GDM1 (cell line): ENCODE data around the gene ITGB8.

ENCODE experiments used
- DNase-seq: peaks from one replicate; lab custom pipeline; 2025; lab: John Stamatoyannopoulos, UW

ITGB8 gene

DNA sequence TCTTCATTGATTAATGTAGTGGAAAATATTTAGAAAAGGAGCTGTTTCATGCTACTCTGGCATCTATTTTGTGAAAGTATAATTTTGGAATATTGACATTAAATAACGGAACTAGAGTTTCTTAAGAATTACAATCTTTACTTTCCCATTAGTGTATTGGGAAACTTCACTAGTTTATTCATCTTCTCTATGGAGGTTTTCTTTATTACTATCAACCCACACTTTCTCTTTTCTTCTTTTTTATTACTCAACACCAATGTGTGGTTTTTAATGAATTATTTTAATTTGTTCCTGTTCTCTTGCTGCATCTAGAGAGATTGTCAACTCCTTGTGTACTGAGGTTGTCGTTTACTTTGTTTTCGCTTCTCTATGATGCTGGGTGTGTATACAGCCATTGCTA is 20.4 kb upstream of the ITGB8 start:
- no peak for DNase-seq

DNA sequence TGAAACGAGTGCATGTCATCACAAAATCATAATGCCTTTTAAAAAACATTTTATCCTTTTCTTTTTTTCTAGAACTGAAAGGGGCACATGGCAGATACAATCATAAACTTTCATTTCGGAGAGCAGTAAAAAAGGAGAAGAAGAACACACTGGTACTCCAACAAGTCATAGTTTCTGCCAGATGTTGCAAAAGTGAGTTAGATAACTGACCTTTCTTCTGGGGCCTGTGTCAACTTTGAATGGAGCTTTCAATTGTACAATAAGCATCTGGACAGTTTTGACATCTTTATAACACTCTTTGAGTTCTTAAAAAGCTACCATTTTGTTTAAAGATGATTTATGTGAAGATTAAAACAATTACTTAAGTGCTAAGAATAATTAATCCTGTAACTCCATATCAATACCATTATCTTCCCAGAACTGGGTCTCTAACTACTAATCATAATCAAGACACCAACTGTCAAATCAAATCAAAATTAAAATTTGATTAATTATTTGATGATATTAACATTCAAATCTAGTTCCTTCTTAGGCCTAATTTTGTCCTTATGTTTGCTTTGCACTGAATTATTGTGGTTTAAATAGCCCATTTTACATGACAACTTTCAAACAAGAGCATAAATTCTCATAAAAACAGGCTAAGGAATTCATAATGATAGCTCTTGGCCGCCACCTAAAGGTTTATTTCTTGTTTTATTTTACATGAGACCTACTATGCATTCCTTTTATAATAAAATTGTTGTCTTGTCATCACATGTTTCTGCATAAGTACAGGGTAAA is 19.5 kb upstream of the ITGB8 start:
- no peak for DNase-seq

DNA sequence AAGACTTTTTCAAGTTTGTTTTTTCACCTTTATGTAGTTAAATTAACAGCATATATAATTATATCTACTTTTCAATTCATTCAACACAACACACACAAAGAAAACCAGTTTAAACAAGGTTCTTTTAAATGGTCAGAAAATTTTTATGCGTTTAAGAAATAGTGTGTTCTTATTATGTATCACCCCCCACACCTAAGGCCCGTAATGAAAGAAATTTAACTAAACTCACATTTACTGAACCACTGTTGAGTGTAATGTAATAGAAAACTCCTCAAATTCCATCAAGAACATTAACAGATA is 19.0 kb upstream of the ITGB8 start:
- DNase-seq: no peak

DNA sequence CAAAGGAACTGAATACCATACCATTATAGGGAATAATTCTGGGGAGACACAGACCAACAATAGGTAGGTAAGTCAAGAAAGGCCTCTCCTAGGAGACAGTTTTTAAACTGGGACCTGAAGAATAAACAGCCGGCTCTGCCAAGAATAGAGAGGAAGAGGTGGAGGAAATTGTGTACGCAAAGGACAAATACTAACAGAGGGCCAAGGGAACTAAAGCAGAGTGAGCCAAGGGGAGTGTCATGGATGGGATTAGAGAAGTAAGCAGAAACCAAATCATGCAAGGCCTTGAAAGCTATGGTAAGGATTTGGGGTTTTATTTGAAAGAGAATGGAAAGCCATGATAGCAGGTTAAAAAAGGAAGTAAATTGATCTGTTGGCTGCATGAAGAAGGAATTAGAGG is 18.1 kb upstream of the ITGB8 start:
- DNase-seq: no peak

DNA sequence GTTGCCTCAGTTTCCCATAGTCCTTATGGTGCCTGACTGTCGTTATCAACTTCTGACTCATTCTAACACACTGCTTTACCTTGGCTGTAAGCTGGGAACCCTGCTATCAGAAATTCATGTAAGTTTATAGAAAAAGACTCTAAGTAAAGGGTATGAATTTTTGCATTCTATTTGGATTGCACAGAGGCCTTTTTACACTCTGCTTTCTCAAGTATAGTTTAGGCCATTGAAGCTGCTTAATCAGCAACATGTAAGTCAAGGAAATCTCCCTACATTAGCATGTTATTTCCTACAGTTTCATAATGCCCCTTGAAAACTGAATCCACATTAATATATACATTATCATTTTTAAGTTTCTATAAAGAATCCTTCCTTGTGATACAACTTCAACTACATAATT is 17.1 kb upstream of the ITGB8 start:
- no peak for DNase-seq

DNA sequence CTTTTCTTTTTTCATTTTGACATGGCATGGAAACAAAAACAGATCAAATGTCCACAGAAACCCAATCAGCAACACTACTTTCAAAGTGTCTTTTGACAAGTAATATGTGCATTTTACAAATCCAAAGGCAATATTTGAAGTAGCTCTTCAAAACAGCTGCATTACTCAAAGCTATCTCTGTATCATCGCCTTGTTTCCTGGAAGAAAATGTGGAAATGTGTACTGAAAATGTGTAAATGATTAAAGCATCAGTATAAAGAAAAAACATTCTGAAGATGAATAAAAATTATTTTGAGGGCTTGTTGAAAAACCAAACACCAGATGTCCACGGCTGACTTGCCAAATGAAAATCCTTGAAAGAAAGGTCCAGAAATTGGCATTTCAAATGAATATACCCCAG is 16.5 kb upstream of the ITGB8 start:
- no peak for DNase-seq

DNA sequence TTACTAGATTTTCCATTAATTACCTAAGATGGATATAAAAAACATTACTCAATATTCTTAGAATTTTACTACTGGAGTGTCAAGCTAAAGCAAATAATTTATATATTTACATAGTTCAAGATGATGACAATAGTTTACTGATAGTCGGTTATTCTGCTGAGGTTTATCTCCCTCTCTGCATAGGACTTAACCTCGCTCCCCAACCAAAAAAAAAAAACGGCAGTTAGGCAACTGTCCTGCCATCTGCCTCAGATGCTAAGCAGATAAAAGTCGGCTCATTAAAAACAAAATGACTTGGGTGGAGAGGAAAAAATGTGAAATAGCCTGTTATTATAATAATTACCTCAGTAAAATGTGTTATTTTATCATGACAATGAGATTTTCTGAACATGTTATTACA is 14.0 kb upstream of the ITGB8 start:
- no peak for DNase-seq

DNA sequence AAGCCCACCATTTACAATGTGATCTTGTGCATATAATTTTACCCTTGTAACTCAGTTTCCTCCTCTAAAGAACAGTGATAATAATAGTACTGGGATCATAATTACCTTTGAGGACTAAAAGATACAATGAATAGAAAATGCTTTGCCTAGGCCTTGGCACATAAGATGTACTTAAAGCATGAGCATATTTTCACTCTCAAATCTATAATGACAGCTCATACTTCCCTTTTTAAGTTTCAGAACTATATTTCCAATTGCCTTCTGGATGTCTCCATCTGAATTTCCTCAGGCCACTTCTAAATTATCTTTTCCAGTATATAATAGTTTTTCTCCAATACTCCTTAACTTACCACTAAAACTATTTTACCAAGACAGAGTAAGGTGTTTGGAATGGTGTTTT is 13.3 kb upstream of the ITGB8 start:
- no peak for DNase-seq

DNA sequence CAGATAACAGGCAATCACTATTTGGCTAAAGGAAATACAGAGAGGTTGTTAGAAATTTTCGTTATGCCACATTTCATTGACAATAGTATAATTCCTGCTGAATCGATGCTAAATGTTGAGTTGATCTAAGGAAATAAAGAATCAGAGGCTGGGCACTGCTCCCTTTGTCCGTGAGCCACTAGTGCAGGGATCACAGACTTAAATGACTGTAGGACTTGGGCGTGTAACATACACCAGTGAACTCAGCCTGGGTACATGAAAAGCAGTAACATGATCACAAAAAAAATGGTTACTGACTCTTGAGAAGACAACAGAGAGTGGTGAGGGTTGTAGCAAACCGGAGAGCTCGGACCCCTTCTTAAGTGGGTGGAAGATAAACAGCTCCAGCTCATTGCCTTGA is 11.8 kb upstream of the ITGB8 start:
- DNase-seq: no peak

DNA sequence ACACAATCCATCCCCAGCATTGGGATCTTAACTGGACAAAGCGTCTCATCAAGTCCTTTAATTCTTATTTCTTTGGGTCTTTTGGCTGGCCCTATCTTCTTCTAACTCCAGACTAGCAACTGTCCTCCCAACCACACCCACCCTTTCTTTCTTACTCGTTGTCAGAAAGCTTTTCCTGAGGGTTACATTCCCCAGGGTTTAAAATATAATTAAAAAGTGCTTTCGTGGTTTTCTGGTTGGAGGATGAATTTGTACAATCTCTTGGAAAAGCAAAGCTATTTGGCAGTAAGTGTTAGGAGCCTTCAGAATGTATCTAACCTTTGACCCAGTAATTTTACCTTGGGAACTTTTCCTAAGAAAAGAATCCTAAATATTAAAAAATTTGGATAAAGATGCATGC is 10.4 kb upstream of the ITGB8 start:
- no peak for DNase-seq

DNA sequence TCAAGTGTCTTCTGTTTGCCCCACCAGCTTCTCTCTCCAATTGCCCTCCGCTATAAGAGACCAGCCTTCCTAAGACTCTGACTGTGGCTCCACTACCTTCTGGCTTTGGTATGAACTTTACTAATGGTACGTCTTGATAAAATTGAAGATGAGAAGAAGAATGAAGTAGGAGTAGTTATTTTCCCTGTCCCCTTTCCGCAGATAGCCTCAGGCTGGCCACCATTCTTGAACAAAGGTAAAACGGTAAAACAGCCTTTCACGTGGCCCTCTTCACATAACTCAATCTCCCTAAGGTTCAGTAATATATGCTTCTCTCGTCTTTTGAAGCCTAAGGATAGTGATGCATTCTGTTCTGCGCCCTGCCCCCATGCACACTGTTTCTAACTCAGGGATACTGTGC is 9.9 kb upstream of the ITGB8 start:
- no peak for DNase-seq

DNA sequence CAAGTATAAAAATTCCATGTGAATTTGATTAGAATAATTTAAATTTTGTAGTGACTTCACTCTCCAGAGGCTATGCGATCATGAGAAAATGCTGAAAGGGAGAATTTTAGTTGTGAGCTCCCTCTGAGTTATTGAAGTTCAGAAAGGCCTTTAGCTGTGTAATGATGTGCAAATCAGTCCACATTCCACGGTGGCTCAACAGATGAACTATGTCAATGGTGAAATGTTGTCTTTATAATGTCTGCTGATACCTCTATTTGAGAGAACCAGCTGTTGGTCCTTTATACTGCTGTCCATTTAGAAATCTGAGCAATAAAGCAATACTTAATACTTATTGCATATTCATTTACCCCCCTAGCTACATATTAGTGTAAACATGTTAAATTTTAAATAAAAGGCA is 7.1 kb upstream of the ITGB8 start:
- no peak for DNase-seq

DNA sequence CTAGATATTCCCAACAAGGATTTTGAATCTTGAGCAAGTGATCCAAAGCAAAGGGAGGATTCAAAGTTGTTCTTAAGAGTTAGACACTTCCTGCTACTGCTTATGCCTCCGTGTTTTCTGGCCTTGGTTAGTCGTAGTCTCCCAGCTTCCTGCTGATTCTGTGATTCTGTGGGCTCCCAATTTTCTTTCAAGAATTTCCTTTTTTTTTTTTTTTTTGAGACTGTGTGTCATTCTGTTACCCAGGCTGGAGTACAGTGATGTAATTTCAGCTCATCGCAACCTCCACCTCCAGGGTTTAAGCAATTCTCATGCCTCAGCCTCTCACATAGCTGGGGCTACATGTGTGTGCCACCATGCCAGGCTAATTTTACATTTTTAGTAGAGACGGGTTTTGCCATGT is 4.4 kb upstream of the ITGB8 start:
- no peak for DNase-seq

DNA sequence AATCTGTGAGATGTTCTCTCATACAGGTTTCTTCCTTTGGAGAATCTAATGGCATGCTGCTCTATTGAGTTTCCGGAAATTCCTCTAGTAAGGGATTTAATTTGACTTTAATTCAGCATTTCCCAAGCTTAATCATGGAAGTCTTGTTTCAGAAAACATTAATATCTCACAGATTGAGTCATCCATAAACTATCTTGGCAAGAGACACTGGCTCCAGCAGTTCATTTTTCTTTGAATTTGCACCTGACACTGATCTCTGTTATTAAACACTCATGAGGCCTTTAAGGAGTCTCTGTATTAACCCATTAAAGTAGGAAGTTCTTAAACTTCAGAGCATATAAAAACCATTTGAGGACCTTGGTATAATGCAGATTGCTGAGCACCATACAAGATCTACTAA is 3.6 kb upstream of the ITGB8 start:
- no peak for DNase-seq

DNA sequence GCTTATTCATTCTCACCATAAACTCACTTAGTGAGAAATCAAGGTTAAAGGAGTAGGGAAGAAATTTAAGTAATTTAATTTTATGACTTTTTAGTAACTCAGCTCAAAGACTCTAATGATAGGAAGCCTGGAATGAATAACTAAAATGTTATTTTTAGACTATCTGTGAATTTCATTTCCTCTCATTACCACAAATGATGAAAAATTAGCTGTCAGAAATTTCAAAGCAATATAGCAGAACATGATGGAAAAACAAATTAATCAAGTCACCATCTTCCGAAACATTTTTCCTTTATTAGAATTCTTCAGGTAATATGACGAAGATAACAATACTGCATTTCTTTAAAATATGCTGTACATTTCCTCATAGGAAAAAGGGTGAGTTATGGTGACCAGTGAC is 2.7 kb upstream of the ITGB8 start:
- no peak for DNase-seq

DNA sequence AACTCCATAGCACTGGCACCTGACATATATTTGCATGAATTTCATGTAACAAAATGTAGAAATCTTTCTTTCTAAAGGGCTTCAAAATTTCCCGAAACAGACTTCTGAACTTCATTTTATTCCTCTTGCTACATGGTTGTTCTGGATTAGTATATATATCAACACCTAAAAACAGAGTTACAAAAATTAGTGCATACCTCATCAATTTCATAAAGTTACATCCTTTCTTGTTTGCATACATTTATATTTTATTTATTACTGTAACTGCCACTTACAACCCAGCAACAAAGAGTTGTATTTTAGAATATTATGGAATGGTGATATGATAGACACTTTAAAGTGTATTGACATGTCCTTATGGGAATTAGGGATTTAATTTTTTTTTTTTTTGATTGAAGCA is 2.0 kb upstream of the ITGB8 start:
- no peak for DNase-seq

DNA sequence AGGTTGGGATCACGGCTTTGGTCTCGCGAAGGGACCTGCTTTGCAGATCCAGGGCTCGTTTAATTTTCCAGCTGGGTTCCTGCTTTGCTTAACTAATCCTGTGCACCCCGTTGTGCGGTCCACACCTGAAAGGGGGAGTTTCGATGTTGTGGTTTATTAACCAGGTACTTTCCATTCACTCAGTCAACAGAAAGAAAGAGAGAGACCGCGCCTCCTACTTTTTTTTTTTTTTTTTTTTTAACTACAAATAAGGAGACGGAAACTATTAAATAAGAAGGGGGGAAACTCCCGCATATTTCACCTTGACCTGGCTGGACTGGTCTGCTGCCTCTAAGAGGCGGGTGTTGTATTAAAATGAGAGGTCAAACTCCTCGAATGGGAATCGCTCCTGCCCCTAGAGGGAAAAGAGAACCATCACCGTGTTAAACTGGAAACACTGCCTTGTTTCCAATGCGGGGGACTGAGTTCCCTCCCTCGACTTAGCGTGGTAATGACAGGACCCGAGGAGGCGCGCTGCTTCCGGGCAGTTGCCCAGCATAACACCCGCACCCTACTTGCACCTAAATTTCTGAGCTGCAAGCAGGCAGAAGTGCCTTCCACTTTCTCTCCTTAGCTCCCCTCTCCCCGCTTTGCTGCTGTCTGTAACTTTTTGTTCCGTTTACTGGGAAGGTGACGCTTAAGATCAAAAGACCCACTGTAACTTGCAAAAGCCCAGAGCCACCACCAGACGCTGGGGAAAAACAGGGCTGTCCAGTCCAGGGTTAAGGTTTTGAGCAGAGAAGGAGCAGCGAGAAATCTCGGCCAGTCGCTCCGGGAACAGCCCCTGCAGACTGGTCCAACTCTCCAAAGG is 1.1 kb upstream of the ITGB8 start:
- no peak for DNase-seq

DNA sequence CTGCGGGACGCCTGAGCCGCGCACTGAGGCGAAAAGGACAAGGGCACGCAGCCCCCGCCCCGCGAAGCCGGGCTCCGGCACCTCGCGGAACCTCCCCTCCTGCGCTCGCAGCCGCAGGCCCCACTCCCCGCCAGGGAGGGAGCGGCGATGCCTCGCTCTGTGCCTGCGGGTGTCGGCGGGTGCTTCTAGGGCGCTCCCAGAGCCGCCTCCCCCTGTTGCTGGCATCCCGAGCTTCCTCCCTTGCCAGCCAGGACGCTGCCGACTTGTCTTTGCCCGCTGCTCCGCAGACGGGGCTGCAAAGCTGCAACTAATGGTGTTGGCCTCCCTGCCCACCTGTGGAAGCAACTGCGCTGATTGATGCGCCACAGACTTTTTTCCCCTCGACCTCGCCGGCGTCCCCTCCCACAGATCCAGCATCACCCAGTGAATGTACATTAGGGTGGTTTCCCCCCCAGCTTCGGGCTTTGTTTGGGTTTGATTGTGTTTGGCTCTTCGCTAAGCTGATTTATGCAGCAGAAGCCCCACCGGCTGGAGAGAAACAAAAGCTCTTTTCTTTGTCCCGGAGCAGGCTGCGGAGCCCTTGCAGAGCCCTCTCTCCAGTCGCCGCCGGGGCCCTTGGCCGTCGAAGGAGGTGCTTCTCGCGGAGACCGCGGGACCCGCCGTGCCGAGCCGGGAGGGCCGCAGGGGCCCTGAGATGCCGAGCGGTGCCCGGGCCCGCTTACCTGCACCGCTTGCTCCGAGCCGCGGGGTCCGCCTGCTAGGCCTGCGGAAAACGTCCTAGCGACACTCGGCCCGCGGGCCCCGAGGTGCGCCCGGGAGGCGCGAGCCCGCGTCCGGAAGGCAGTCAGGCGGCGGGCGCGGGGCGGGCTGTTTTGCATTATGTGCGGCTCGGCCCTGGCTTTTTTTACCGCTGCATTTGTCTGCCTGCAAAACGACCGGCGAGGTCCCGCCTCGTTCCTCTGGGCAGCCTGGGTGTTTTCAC is 519 bp downstream of the ITGB8 start:
- DNase-seq: no peak

DNA sequence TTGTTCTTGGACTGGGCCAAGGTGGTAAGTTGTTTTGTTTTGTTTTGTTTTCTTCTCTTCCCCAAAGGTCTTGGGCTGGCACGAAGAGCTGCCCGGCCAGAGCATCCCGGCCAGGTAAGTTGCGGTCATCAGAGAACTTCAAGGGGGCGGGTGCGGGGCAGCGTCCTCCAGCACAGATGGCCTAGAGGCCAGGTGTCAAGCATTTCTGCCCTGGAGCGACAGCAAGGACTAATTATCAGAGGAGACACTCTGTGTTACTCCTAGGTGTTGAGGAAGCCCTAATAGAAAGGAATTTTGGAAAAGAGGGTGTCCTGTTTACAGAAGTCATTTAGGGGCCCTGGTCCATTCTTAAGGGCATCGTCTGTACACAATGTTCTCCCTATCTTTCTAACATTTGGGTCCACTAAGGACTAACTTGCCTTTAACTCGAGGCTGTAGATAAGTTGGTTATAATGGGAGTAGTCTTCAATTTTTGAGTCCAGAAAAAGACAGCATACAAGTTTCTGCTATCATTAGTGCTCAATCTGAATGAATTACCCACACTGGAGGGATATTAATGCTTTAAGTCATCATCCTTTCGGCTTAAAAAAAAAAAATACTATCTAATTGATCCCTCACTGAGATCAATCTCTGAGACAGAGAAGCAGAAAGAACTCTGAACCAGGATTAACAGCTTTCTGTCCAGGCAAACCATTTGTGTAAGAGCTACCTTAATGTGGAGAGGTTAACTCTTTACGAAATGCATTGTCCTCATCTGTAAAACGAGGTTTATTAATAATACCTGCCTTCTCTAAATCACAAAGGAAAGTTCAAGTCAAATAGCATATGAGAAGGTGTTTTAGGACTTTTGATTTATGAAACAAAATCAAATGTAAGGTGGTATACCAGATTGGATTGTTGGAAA is 1.5 kb downstream of the ITGB8 start:
- no peak for DNase-seq

DNA sequence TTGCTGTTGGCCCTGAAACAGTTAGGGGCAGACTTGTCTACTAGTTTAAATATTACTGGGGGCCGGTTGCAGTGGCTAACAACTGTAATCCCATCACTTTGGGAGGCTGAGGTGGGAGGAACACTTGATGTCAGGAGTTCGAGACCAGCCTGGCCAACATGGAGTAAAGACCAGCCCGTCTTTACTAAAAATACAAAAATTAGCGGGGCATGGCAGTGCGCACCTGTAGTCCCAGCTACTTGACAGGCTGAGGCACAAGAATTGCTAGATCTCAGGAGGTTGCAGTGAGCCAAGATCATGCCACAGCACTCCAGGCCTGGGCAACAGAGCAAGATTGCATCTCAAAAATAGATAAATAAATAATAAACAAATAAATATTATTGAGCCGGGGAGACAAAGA is 7.6 kb downstream of the ITGB8 start:
- no peak for DNase-seq

DNA sequence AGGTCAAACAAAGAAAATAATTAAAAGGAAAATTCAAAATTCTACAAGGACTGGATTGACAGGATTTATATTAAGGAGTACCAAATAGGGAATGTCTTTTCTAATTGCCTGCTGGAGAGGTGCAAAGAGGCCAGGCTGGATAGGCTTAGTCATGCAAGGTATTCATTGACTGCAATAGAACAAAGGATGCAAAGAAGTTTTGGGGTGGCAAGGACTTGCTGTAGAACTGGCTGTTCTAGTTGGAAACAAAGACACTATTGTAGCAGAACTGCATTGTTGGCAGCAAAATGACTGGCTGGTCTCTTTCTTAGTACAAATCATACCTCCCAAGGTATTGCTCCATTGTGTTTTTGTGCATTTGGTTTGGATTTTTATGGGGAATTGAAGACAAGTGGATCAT is 10.1 kb downstream of the ITGB8 start:
- DNase-seq: no peak

DNA sequence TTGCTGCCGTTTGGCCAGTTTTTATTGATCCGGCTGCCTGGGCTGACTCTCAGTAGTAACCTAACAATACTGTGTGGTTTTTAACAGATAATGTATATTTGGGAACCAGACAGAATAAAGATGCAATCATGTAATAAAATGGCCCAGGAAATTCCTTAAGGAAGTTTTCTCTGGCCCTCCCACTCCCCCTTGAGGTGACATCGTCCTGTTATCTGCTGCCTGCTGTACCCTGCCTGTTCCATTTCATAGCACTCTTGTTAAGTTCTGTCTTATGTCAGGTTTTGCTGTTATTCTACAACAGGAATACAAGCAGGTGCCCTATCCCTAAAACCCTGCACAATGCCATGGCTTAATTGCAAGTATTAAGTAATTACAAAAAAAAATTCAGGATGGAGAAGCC is 12.5 kb downstream of the ITGB8 start:
- DNase-seq: no peak
